GM18526 (cell line): ENCODE data around the gene PTPRK.

Experiments
- POLR2A ChIP-seq: IDR thresholded peaks from 3 replicates; pipeline ENCODE4 v1.6.1; 2011; ENCODE audit not compliant: insufficient read length; ENCODE audit errors: extremely low read depth

PTPRK gene

DNA sequence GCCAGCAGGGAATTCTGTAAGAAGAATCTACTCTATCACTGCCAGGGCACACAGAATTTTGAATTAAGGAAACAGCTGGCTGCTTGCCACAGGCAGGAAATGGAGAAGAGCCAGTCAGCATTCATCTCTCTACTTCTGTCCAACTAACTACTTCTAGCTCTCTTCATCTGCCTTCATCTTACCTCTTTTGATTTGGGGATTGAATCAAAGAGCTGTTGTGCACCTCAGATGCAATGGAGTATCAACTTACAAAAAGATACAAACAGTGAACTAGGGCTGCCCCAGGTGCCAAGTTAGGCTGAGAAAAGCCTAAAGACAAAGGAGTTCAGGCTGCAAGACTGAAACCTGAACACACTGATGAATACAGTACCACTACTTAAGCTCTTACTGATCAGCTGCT, 82.0 kb downstream of the PTPRK start:
- TF ChIP-seq POLR2A = no peak

- no peak for TF ChIP-seq POLR2A
These were observed 82.7 kb downstream of the PTPRK start for GRCh38 chr6:128437685-128438084.

- TF ChIP-seq POLR2A = no peak
These were observed 88.0 kb downstream of the PTPRK start for GRCh38 chr6:128432394-128432793.

GRCh38 chr6:128427139-128427538, 93.3 kb downstream of the PTPRK start:
- no peak for TF ChIP-seq POLR2A

DNA sequence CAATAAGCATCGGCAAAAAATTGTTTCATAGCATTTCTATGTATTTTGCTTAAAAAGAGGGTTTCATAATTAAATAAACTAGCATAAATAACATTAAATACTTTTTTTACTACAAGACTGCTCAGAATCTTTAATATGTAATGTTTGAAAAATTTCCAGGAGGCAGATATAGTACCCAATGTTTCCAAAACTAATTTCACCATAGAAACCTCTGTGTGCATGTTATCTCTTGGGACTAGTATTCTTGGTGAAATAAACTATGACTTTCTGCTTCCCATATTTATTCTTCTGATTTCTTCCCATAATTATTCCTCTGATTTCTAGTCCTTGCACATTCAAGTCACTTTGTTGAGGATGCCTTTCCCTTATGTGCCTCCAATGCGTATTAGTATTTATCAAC, 94.5 kb downstream of the PTPRK start:
- TF ChIP-seq POLR2A = no peak

GRCh38 chr6:128422871-128423270, 97.5 kb downstream of the PTPRK start:
- TF ChIP-seq POLR2A = no peak

DNA sequence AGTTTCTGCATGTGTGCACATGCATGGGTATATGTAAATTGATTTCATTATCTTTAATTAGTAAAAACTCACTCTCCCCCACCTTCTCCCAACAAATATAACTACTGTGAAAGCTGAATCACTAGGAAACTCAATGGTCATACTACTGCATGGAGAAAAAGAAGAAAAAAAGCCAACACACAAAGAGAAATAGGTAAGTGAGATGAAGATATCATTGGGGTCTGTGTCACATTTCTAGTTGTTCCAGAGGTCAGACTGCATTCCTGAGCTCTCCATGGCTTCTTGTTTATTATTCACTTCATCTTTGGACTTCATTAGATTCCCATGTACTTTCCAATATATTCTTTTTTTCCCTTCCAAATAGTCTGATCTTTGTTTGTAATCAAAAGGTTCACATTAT, 98.2 kb downstream of the PTPRK start:
- no peak for TF ChIP-seq POLR2A

GRCh38 chr6:128421788-128422187, 98.6 kb downstream of the PTPRK start:
- TF ChIP-seq POLR2A = no peak

DNA sequence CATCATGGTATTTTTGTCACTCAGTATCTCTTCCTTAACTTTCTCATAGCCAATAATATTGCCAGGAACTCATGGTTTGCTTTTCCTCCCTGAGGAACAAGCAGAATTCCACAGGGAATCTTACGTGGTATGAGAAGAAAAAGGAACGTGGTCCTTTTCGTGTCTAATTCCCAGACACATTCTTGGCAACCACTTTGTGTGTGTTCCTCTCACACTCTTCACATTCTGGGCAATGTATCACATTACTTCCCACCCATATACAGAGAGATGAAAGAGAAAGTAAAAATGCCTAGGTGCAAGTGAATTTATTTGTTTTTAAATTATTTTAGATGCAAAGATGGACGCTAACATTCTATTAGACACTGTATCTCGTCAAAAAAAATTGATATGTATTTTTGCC, 102.7 kb downstream of the PTPRK start:
- TF ChIP-seq POLR2A = no peak

DNA sequence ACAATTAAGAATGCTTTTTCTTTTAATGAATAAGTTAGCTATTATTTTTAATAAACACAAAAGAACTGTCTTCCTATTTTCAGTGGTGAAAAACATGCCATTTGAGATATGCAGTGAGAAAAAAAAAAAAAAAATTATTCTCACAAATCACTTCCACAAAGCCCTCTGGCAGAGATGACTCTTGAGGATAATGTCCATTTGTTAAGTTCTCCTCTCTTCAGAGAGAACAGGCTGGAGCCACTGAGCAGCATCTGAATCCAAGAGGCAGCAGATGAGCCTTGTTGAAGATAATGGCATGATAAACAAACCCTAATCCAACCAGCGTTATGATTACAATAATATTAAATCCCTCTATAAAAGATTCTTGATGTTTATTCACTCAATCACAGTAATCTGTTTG, 105.0 kb downstream of the PTPRK start:
- TF ChIP-seq POLR2A = no peak

GRCh38 chr6:128414943-128415342, 105.5 kb downstream of the PTPRK start:
- TF ChIP-seq POLR2A = no peak

- TF ChIP-seq POLR2A = no peak
These were observed 107.1 kb downstream of the PTPRK start for GRCh38 chr6:128413291-128413690.

DNA sequence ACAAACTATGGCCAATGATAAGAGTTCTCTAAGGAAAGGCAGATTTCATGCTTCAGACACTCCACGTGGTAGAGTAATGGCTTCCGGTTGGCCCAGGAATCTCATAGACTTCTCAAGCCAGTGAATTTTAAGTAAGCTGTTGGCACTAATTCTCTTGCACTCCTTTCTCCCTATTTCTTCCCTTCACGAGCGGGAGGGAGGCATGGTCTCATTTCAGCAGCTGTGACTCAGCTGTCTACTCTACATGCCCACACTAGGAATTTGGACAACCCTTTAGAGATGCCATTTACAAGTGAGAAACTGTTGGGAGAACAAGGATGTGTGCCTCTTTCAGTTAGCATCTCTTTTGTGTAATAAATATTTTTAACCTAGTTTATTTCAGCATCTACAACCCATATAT, 107.7 kb downstream of the PTPRK start:
- no peak for TF ChIP-seq POLR2A

DNA sequence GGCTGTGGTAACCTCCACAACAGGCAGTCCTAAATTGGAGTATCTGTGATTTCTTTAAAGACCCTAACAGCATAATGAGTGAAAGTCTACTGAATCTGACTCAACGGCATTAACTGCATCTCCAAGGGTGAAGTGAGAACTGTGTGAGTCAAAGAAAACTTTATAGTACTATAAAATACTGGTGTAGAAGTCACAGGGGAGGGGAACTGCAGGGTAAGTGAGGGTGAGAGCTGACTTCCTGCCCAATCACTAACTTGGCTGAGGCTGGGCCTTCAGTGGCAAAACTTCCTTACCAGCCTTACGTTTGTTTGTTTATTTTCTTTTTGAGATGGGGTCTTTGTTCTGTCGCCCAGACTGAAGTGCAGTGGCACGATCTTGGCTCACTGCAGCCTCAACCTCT, 109.8 kb downstream of the PTPRK start:
- TF ChIP-seq POLR2A = no peak

- TF ChIP-seq POLR2A = no peak
These were observed 111.4 kb downstream of the PTPRK start for GRCh38 chr6:128409003-128409402.

DNA sequence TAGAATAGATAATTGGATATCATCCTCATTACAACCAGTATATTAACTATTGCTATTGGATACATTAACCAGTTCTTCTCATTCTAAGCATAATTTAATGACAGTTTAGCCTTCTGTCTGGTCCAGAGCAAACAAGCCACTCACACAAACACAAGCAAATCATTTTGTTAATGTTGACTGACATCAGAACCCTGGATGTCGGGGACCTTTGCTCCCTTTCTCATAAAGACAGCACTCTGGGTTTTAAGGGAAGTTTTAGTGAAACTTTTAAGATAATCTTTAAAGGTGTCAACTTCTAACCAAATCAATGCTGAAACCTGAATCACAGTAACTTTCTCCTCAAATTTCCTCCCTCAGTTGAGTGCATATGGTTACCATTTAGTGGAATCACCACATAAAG, 113.9 kb downstream of the PTPRK start:
- TF ChIP-seq POLR2A = no peak

GRCh38 chr6:128403618-128404444, 116.6 kb downstream of the PTPRK start:
- no peak for TF ChIP-seq POLR2A
